HepG2 (cell line): ENCODE data around the gene EFCAB14. TPM values are rescaled to one million over a fixed set of nuclear protein-coding genes. Genes with fewer than 3 reads are reported as not detected.
A peak's percentile ranks its signal among the peaks of the same experiment; 100 is the strongest.

Experiments
- HNF4A ChIP-seq: sonication (generic); formaldehyde crosslinking; IDR thresholded peaks from 2 replicates; pipeline ENCODE4 v1.4.0; 2020; ENCODE audit warnings: missing genetic modification reagents
- IRX3 ChIP-seq: sonication (generic); formaldehyde crosslinking; IDR thresholded peaks from 2 replicates; pipeline ENCODE4 v1.8.1; 2023; ENCODE audit warnings: mild to moderate bottlenecking, low read depth, missing genetic modification reagents, borderline replicate concordance
- NR0B2 ChIP-seq: sonication (generic); formaldehyde crosslinking; IDR thresholded peaks from 2 replicates; pipeline ENCODE4 v1.4.0; 2020; ENCODE audit warnings: mild to moderate bottlenecking, missing genetic modification reagents
- NR1H2 ChIP-seq: sonication (generic); formaldehyde crosslinking; IDR thresholded peaks from 2 replicates; pipeline ENCODE4 v1.8.1; 2022; ENCODE audit warnings: low read depth, missing genetic modification reagents, borderline replicate concordance
- PHF21A ChIP-seq: sonication (generic); formaldehyde crosslinking; IDR thresholded peaks from 2 replicates; pipeline ENCODE4 v1.5.0; 2020; ENCODE audit warnings: mild to moderate bottlenecking, missing genetic modification reagents
- SCMH1 ChIP-seq: sonication (generic); formaldehyde crosslinking; IDR thresholded peaks from 2 replicates; pipeline ENCODE4 v1.9.0; 2021; ENCODE audit warnings: missing genetic modification reagents, mild to moderate bottlenecking, borderline replicate concordance
- TP53 ChIP-seq: sonication (generic); formaldehyde crosslinking; conservative IDR thresholded peaks from 2 replicates; pipeline ENCODE4 v1.4.0; 2020; ENCODE audit warnings: missing genetic modification reagents
- ZBTB42 ChIP-seq: sonication (generic); formaldehyde crosslinking; IDR thresholded peaks from 2 replicates; pipeline ENCODE4 v1.5.0; 2020; ENCODE audit warnings: mild to moderate bottlenecking, missing genetic modification reagents
- ZNF230 ChIP-seq: sonication (generic); formaldehyde crosslinking; IDR thresholded peaks from 2 replicates; pipeline ENCODE4 v1.4.0; 2020; ENCODE audit warnings: mild to moderate bottlenecking, missing genetic modification reagents
- ZNF232 ChIP-seq: sonication (generic); formaldehyde crosslinking; IDR thresholded peaks from 2 replicates; pipeline ENCODE4 v1.4.0; 2020; ENCODE audit warnings: missing genetic modification reagents, borderline replicate concordance
- ZNF251 ChIP-seq: sonication (generic); formaldehyde crosslinking; IDR thresholded peaks from 2 replicates; pipeline ENCODE4 v1.9.0; 2021; ENCODE audit warnings: mild to moderate bottlenecking, missing genetic modification reagents
- ZNF430 ChIP-seq: sonication (generic); formaldehyde crosslinking; IDR thresholded peaks from 2 replicates; pipeline ENCODE4 v1.9.0; 2021; ENCODE audit warnings: mild to moderate bottlenecking, missing genetic modification reagents
- ZNF484 ChIP-seq: sonication (generic); formaldehyde crosslinking; IDR thresholded peaks from 2 replicates; pipeline ENCODE4 v1.5.1; 2020; ENCODE audit warnings: mild to moderate bottlenecking, low read depth, missing genetic modification reagents, borderline replicate concordance
- polyA plus RNA-seq, 8 experiments: library from polyadenylated mRNA; depleted of rRNA in 3 of 8; stranded (reverse) in 7 of 8; unstranded in 1 of 8; fragments of >200 nt; fragmentation: Illumina TruSeq in 4 of 8; extraction: Trizol in 4 of 8; gene quantifications; 2 replicates each; pipeline versions ENCODE4 v1.2.1 to v1.2.3, GENCODE V29; 2011 to 2016; ENCODE audit warnings: low read depth in 4 of 8, missing spikeins in 1 of 8, mixed read lengths in 1 of 8; ENCODE audit not compliant: insufficient read depth in 1 of 8
- total RNA-seq, 5 experiments: library from RNA; depleted of rRNA; stranded (reverse); fragments of >200 nt; fragmentation: Illumina TruSeq; extraction: Trizol; gene quantifications; 2 replicates each; pipeline ENCODE4 v1.2.3, GENCODE V29; 2016; ENCODE audit warnings: low read depth in 1 of 5
- TF ChIP-seq, protein P1 (sequence below): sonication (generic); formaldehyde crosslinking; IDR thresholded peaks from 2 replicates; pipeline ENCODE4 v1.5.1; 2020; ENCODE audit warnings: mild to moderate bottlenecking, missing genetic modification reagents, borderline replicate concordance
- TF ChIP-seq, protein P2 (sequence below): fragments of 450-650 bp; IDR thresholded peaks from 2 replicates; pipeline ENCODE4 v1.6.1; 2017
- TF ChIP-seq, protein P3 (sequence below): sonication (generic); formaldehyde crosslinking; IDR thresholded peaks from 2 replicates; pipeline ENCODE4 v1.8.0; 2022; ENCODE audit warnings: missing genetic modification reagents, mild to moderate bottlenecking, inconsistent platforms, borderline replicate concordance
- TF ChIP-seq, protein P4 (sequence below): sonication (generic); formaldehyde crosslinking; IDR thresholded peaks from 2 replicates; pipeline ENCODE4 v1.4.0; 2020; ENCODE audit warnings: missing genetic modification reagents, borderline replicate concordance
- TF ChIP-seq, protein P5 (sequence below): sonication (generic); formaldehyde crosslinking; IDR thresholded peaks from 2 replicates; pipeline ENCODE4 v1.4.0; 2020; ENCODE audit warnings: mild to moderate bottlenecking, missing genetic modification reagents

EFCAB14 gene
- total and polyA plus RNA-seq, 2 of the 13 experiments (the other 11 are each of a cell fraction or from before 2014, with no cell fraction given), result 13.4 to 17.9 TPM

DNA sequence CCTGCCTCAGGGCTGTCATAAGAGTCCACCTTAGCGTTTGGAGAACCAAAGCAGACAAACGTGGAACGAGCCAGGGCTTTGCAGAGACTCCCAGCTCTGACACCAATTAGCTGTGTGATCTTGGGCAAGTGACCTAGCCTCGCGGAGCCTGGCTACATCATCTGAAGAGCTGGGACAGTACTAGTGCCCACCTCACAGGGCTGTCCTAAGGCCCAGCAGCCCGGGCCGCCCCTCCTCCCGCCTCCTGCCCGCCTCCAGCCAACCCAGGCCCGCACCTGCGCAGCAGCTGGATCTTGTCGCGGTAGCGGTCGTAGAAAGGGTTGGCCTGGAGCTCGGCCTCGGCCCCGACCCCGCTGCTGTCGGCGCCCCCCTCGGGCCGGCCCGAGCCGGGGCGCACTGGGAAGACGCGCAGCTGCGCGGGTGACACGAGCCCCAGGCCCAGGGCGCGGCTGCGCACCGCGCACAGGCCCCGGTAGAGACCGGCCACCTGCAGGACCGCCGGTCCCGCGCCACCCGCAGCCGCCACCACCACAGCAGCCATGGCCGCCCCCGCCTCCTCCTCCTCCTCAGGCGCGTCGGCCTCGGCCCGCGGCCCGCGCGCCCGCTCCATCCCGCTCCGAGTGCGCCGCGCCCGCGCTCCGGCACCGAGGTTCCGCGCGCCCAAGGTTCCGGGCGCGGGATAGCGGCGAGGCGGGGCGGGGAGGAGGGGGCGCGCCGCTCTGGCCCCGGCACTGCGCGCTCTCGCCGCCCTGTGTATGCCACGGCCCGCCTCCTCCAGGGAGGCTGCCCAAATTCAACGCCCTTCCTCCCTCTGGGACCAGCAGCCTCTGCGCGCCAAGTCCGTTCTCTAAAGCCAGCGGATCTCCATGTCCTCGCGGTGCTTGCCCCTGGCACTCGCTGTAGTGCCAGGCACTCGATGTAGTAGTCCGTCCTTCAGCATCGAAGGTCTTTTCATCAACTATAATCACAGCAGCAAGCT is 50.8 kb downstream of the EFCAB14 start, which contains the start of gene ATPAF1 (continued):
- TF ChIP-seq, protein P1, sequence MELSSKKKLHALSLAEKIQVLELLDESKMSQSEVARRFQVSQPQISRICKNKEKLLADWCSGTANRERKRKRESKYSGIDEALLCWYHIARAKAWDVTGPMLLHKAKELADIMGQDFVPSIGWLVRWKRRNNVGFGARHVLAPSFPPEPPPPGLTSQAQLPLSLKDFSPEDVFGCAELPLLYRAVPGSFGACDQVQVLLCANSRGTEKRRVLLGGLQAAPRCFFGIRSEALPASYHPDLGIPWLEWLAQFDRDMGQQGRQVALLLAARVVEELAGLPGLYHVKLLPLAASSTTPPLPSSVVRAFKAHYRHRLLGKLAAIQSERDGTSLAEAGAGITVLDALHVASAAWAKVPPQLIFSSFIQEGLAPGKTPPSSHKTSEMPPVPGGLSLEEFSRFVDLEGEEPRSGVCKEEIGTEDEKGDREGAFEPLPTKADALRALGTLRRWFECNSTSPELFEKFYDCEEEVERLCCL (CRISPR knock-in tag), result no peak
- TF ChIP-seq ZBTB42 (CRISPR knock-in tag) (no peak), IRX3 (CRISPR knock-in tag) (no peak), ZNF230 (CRISPR knock-in tag) (no peak; the same call in 1 of the 2 replicates), SCMH1 (CRISPR knock-in tag) (no peak), ZNF232 (CRISPR knock-in tag) (no peak; the same call in 1 of the 2 replicates), HNF4A (CRISPR knock-in tag) (no peak), TP53 (CRISPR knock-in tag) (no peak), NR1H2 (CRISPR knock-in tag) (no peak), ZNF251 (CRISPR knock-in tag) (no peak), PHF21A (CRISPR knock-in tag) (0 out of 2 replicates have a peak, but pooled peaks have one; percentile 62), NR0B2 (CRISPR knock-in tag) (no peak), ZNF484 (no peak), ZNF430 (CRISPR knock-in tag) (no peak)
- TF ChIP-seq, protein P2, sequence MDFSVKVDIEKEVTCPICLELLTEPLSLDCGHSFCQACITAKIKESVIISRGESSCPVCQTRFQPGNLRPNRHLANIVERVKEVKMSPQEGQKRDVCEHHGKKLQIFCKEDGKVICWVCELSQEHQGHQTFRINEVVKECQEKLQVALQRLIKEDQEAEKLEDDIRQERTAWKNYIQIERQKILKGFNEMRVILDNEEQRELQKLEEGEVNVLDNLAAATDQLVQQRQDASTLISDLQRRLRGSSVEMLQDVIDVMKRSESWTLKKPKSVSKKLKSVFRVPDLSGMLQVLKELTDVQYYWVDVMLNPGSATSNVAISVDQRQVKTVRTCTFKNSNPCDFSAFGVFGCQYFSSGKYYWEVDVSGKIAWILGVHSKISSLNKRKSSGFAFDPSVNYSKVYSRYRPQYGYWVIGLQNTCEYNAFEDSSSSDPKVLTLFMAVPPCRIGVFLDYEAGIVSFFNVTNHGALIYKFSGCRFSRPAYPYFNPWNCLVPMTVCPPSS, result no peak
- TF ChIP-seq, protein P3, sequence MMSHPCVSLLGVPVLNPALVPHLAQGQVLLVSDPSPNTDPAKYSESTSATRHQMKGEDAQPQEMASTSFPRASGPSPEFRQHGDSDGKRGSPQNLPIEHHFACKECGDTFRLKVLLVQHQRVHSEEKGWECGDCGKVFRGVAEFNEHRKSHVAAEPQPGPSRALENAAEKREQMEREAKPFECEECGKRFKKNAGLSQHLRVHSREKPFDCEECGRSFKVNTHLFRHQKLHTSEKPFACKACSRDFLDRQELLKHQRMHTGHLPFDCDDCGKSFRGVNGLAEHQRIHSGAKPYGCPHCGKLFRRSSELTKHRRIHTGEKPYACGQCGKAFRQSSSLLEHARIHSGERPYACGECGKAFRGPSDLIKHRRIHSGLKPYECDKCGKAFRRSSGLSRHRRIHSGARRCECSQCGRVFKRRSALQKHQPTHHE (CRISPR knock-in tag), result no peak
- TF ChIP-seq, protein P4, sequence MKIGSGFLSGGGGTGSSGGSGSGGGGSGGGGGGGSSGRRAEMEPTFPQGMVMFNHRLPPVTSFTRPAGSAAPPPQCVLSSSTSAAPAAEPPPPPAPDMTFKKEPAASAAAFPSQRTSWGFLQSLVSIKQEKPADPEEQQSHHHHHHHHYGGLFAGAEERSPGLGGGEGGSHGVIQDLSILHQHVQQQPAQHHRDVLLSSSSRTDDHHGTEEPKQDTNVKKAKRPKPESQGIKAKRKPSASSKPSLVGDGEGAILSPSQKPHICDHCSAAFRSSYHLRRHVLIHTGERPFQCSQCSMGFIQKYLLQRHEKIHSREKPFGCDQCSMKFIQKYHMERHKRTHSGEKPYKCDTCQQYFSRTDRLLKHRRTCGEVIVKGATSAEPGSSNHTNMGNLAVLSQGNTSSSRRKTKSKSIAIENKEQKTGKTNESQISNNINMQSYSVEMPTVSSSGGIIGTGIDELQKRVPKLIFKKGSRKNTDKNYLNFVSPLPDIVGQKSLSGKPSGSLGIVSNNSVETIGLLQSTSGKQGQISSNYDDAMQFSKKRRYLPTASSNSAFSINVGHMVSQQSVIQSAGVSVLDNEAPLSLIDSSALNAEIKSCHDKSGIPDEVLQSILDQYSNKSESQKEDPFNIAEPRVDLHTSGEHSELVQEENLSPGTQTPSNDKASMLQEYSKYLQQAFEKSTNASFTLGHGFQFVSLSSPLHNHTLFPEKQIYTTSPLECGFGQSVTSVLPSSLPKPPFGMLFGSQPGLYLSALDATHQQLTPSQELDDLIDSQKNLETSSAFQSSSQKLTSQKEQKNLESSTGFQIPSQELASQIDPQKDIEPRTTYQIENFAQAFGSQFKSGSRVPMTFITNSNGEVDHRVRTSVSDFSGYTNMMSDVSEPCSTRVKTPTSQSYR (CRISPR knock-in tag), result peak; percentile 23
- TF ChIP-seq, protein P5, sequence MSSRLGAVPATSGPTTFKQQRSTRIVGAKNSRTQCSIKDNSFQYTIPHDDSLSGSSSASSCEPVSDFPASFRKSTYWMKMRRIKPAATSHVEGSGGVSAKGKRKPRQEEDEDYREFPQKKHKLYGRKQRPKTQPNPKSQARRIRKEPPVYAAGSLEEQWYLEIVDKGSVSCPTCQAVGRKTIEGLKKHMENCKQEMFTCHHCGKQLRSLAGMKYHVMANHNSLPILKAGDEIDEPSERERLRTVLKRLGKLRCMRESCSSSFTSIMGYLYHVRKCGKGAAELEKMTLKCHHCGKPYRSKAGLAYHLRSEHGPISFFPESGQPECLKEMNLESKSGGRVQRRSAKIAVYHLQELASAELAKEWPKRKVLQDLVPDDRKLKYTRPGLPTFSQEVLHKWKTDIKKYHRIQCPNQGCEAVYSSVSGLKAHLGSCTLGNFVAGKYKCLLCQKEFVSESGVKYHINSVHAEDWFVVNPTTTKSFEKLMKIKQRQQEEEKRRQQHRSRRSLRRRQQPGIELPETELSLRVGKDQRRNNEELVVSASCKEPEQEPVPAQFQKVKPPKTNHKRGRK (CRISPR knock-in tag), result no peak
